ENCODE results near the gene GPR153.

DNA sequence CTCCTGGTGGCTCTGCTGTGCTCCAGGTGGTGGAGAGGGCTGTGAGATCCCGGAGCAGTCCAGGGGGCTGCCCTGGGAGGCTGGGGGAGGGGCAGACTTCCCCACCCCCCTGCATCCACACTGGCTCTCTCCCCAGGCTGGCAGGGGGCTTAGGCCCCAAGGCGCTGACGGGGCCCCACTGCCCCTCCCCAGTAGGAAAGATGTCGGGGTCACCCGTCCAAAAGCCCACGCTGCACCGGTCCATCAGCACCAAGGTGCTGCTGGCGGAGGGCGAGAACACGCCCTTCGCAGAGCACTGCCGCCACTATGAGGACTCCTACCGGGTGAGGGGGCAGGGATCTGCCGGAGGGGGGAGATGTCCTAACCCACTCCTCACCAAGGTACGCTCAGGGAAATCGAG lies 49.2 kb downstream of the GPR153 start:
- TF ChIP-seq CTCF (IDR thresholded peaks at IDR 0.05), result no peak
- TF ChIP-seq POLR2A (IDR thresholded peaks at IDR 0.05), result no peak
